H9 (cell line): ENCODE data around the gene AMY2A. TPM values are rescaled to one million over a fixed set of nuclear protein-coding genes. Genes with fewer than 3 reads are reported as not detected.
"Not testable (repeated sequence)": the region's sequence is repeated elsewhere in the genome, so short reads cannot be mapped to it uniquely, and the experiment has no call there.

Experiments
- DNase-seq: peaks from one replicate; pipeline ENCODE4 v3.0.0-alpha.2; 2017
- H2AFZ ChIP-seq: one replicate; pipeline ENCODE4 v1.6.1; 2013; ENCODE audit warnings: mild to moderate bottlenecking, low read length, control low read depth, moderate library complexity
- H2AK5ac ChIP-seq: 2 replicates; pipeline ENCODE4 v1.6.1; 2013; ENCODE audit warnings: low read length, control low read depth, mixed read lengths; ENCODE audit not compliant: insufficient read length
- H2BK120ac ChIP-seq: one replicate; pipeline ENCODE4 v1.6.1; 2013; ENCODE audit warnings: low read depth, mild to moderate bottlenecking, low read length, control low read depth, inconsistent platforms; ENCODE audit not compliant: poor library complexity, severe bottlenecking
- H2BK12ac ChIP-seq: 2 replicates; pipeline ENCODE4 v1.6.1; 2013; ENCODE audit warnings: low read length, control low read depth, mixed read lengths, low read depth; ENCODE audit not compliant: insufficient read length
- H2BK15ac ChIP-seq: 2 replicates; pipeline ENCODE4 v1.6.1; 2013; ENCODE audit warnings: low read depth, low read length, control low read depth
- H2BK20ac ChIP-seq: one replicate; pipeline ENCODE4 v1.6.1; 2013; ENCODE audit warnings: low read depth, mild to moderate bottlenecking, low read length, control low read depth, inconsistent platforms; ENCODE audit not compliant: poor library complexity, severe bottlenecking
- H2BK5ac ChIP-seq: 2 replicates; pipeline ENCODE4 v1.6.1; 2013; ENCODE audit warnings: low read length, control low read depth, mixed read lengths; ENCODE audit not compliant: insufficient read length
- H3K14ac ChIP-seq: 2 replicates; pipeline ENCODE4 v1.6.1; 2013; ENCODE audit warnings: low read length, control low read depth; ENCODE audit not compliant: insufficient read depth
- H3K18ac ChIP-seq: 2 replicates; pipeline ENCODE4 v1.6.1; 2013; ENCODE audit warnings: low read depth, mild to moderate bottlenecking, mixed read lengths, low read length, control low read depth; ENCODE audit not compliant: insufficient read length
- H3K23ac ChIP-seq: 2 replicates; pipeline ENCODE4 v1.6.1; 2013; ENCODE audit warnings: low read length, control low read depth, mixed read lengths, low read depth; ENCODE audit not compliant: insufficient read length
- H3K23me2 ChIP-seq: 2 replicates; pipeline ENCODE4 v1.6.1; 2013; ENCODE audit warnings: low read depth, mild to moderate bottlenecking, mixed read lengths, low read length, control low read depth; ENCODE audit not compliant: insufficient read length, poor library complexity, severe bottlenecking
- H3K27ac ChIP-seq: 2 replicates; pipeline ENCODE4 v1.5.1; 2013; ENCODE audit warnings: low read length, control low read depth, mixed read lengths, low read depth; ENCODE audit not compliant: insufficient read length
- H3K27me3 ChIP-seq: 2 replicates; pipeline ENCODE4 v1.6.1; 2013; ENCODE audit warnings: low read length, control low read depth, inconsistent platforms; ENCODE audit not compliant: insufficient read depth
- H3K4ac ChIP-seq: 2 replicates; pipeline ENCODE4 v1.6.1; 2013; ENCODE audit warnings: low read depth, mild to moderate bottlenecking, control low read depth, inconsistent platforms, low read length, moderate library complexity
- H3K4me1 ChIP-seq: 2 replicates; pipeline ENCODE4 v1.6.1; 2013; ENCODE audit warnings: low read length, control low read depth, inconsistent platforms; ENCODE audit not compliant: insufficient read depth
- H3K4me2 ChIP-seq: 2 replicates; pipeline ENCODE4 v1.6.1; 2013; ENCODE audit warnings: low read length, control low read depth, mixed read lengths; ENCODE audit not compliant: insufficient read length, insufficient read depth
- H3K56ac ChIP-seq: 2 replicates; pipeline ENCODE4 v1.6.1; 2013; ENCODE audit warnings: low read depth, mild to moderate bottlenecking, mixed read lengths, low read length, control low read depth; ENCODE audit not compliant: insufficient read length
- H3K79me1 ChIP-seq: 2 replicates; pipeline ENCODE4 v1.6.1; 2013; ENCODE audit warnings: low read depth, mild to moderate bottlenecking, moderate library complexity, low read length, control low read depth, inconsistent platforms; ENCODE audit not compliant: insufficient read depth, poor library complexity, severe bottlenecking
- H3K79me2 ChIP-seq: 2 replicates; pipeline ENCODE4 v1.6.1; 2013; ENCODE audit warnings: low read length, control low read depth, inconsistent platforms; ENCODE audit not compliant: insufficient read depth
- H3K9ac ChIP-seq: 2 replicates; pipeline ENCODE4 v1.6.1; 2013; ENCODE audit warnings: low read length, control low read depth, mixed read lengths; ENCODE audit not compliant: insufficient read length; ENCODE audit errors: extremely low read depth
- H3K9me3 ChIP-seq: one replicate; pipeline ENCODE4 v1.6.1; 2013; ENCODE audit warnings: low read depth, low read length, inconsistent platforms; ENCODE audit not compliant: control insufficient read depth
- H3T11ph ChIP-seq: one replicate; pipeline ENCODE4 v1.6.1; 2013; ENCODE audit warnings: mild to moderate bottlenecking, low read length, control low read depth, inconsistent platforms
- H4K20me1 ChIP-seq: one replicate; pipeline ENCODE4 v1.6.1; 2013; ENCODE audit not compliant: control insufficient read depth, insufficient read length, insufficient read depth
- H4K5ac ChIP-seq: 2 replicates; pipeline ENCODE4 v1.6.1; 2013; ENCODE audit warnings: low read depth, mild to moderate bottlenecking, mixed read lengths, low read length, control low read depth; ENCODE audit not compliant: insufficient read length
- H4K8ac ChIP-seq: replicated peaks from 2 replicates; pipeline ENCODE4 v1.6.1; 2013; ENCODE audit warnings: low read length, control low read depth, mixed read lengths, low read depth; ENCODE audit not compliant: insufficient read length
- H4K91ac ChIP-seq: 2 replicates; pipeline ENCODE4 v1.6.1; 2013; ENCODE audit warnings: low read depth, mild to moderate bottlenecking, moderate library complexity, mixed read lengths, low read length, control low read depth; ENCODE audit not compliant: insufficient read length
- H3K27ac Mint-ChIP-seq, 3 experiments: 2 replicates in 2 of 3; 3 replicates in 1 of 3; pipeline ENCODE4 v1.8.0; 2020 to 2021; ENCODE audit warnings: mixed read lengths in 3 of 3, mild to moderate bottlenecking in 1 of 3, moderate library complexity in 1 of 3
- H3K27me3 Mint-ChIP-seq: 2 replicates; pipeline ENCODE4 v1.8.0; 2021; ENCODE audit warnings: low read depth, mild to moderate bottlenecking, moderate library complexity, mixed read lengths
- H3K36me3 Mint-ChIP-seq, 3 experiments: 2 replicates in 2 of 3; 3 replicates in 1 of 3; pipeline ENCODE4 v1.8.0; 2020 to 2021; ENCODE audit warnings: low read depth in 3 of 3, mixed read lengths in 3 of 3; ENCODE audit not compliant: insufficient read depth in 1 of 3
- H3K4me1 Mint-ChIP-seq, 2 experiments: 2 replicates each; pipeline ENCODE4 v1.8.0; 2020; ENCODE audit warnings: mixed read lengths in 2 of 2
- H3K4me3 Mint-ChIP-seq, 2 experiments: 2 replicates in 1 of 2; 3 replicates in 1 of 2; pipeline ENCODE4 v1.8.0; 2020 to 2021; ENCODE audit warnings: mild to moderate bottlenecking in 2 of 2, mixed read lengths in 2 of 2, moderate library complexity in 1 of 2
- H3K9me3 Mint-ChIP-seq, 2 experiments: 2 replicates in 1 of 2; 3 replicates in 1 of 2; pipeline ENCODE4 v1.8.0; 2020; ENCODE audit warnings: mild to moderate bottlenecking in 2 of 2, mixed read lengths in 2 of 2, moderate library complexity in 1 of 2
- WGBS: extraction: QIAGEN DNeasy Blood & Tissue Kit; methylation state at CpG from one replicate; pipeline ENCODE4 v1.1.7; 2013; ENCODE audit warnings: missing lambda C conversion rate, low lambda C conversion rate, mixed read lengths; ENCODE audit not compliant: insufficient read length; ENCODE audit errors: extremely low coverage; 5-methylcytosine and 5-hydroxymethylcytosine counted together
- total RNA-seq: library from RNA; stranded (reverse); gene quantifications from 2 replicates; pipeline ENCODE4 v1.2.1, GENCODE V29; 2021

The AMY2A gene
- total RNA-seq, 1 experiment from 2014 or later: not detected

- not testable (repeated sequence) for H3K27me3 ChIP-seq, H3K56ac ChIP-seq, H2AFZ ChIP-seq, H3K9ac ChIP-seq, H4K5ac ChIP-seq, H3K23me2 ChIP-seq, H3K36me3 Mint-ChIP-seq, H2BK5ac ChIP-seq, H3K27ac Mint-ChIP-seq, H3K79me2 ChIP-seq, H3K4me1 Mint-ChIP-seq, H4K8ac ChIP-seq, H2BK120ac ChIP-seq, H3K4me3 Mint-ChIP-seq, H3K27ac ChIP-seq, H2AK5ac ChIP-seq, H3K79me1 ChIP-seq, H3K9me3 Mint-ChIP-seq, H3K9me3 ChIP-seq, H2BK15ac ChIP-seq, H3K14ac ChIP-seq, H3T11ph ChIP-seq, DNase-seq, H3K4ac ChIP-seq, H3K18ac ChIP-seq, H2BK20ac ChIP-seq, H2BK12ac ChIP-seq, H3K4me1 ChIP-seq, H3K23ac ChIP-seq, H4K91ac ChIP-seq, H3K4me2 ChIP-seq, H3K27me3 Mint-ChIP-seq, H4K20me1 ChIP-seq
- WGBS: no CpG with 5 or more reads among the region's 6 CpGs
Observed at GRCh38 chr1:103654133-103654532, 36.9 kb downstream of the AMY2A start.

GRCh38 chr1:103655460-103655859 lies 38.2 kb downstream of the AMY2A start, which contains the start of gene AMY1A:
AMY1A (plus strand) TSS chr1:103655760; CDS start chr1:103656331, 571 bp downstream.
- not testable (repeated sequence) for H3K4me1 ChIP-seq, H4K91ac ChIP-seq, H2BK20ac ChIP-seq, H3K27ac Mint-ChIP-seq, H3K27me3 ChIP-seq, H3K4ac ChIP-seq, H3K9me3 Mint-ChIP-seq, H3K18ac ChIP-seq, H3T11ph ChIP-seq, H2BK15ac ChIP-seq, H3K79me1 ChIP-seq, H3K36me3 Mint-ChIP-seq, H3K23ac ChIP-seq, H3K4me2 ChIP-seq, H2BK5ac ChIP-seq, H4K5ac ChIP-seq, H3K14ac ChIP-seq, H3K56ac ChIP-seq, H3K4me3 Mint-ChIP-seq, H3K27me3 Mint-ChIP-seq, H3K9ac ChIP-seq, H3K9me3 ChIP-seq, H3K27ac ChIP-seq, H3K79me2 ChIP-seq, H3K4me1 Mint-ChIP-seq, DNase-seq, H4K8ac ChIP-seq, H2BK120ac ChIP-seq, H4K20me1 ChIP-seq, H2AK5ac ChIP-seq, H3K23me2 ChIP-seq, H2BK12ac ChIP-seq, H2AFZ ChIP-seq
- no CpG with 5 or more reads among the region's 5 CpGs for WGBS
